ENCODE measurements around the gene PPP2R2C.

DNA sequence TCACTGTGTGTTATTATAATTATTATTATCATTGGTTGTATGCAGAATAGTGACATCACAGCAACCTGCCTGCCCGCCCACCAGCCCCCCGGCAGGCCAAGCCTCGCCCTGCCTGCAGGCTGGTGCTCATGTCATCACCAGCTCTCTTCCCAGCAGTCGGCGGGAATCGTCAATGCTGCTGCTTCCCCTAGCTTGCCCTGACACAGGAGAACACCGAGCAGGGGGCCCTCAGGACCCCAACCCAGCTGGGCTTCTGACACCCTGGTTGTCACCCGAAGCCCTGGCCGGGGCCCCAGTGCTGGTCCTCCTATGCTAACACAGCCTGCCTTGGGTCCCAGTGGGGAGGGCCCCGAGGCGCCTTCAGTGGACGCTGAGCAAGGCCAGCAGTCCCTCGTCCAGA, 100.6 kb downstream of the PPP2R2C start:
- no peak for TF ChIP-seq EZH2 (IDR thresholded peaks at IDR 0.05; ENCODE audit: low read length, missing control alignments)
- TF ChIP-seq, protein P1, sequence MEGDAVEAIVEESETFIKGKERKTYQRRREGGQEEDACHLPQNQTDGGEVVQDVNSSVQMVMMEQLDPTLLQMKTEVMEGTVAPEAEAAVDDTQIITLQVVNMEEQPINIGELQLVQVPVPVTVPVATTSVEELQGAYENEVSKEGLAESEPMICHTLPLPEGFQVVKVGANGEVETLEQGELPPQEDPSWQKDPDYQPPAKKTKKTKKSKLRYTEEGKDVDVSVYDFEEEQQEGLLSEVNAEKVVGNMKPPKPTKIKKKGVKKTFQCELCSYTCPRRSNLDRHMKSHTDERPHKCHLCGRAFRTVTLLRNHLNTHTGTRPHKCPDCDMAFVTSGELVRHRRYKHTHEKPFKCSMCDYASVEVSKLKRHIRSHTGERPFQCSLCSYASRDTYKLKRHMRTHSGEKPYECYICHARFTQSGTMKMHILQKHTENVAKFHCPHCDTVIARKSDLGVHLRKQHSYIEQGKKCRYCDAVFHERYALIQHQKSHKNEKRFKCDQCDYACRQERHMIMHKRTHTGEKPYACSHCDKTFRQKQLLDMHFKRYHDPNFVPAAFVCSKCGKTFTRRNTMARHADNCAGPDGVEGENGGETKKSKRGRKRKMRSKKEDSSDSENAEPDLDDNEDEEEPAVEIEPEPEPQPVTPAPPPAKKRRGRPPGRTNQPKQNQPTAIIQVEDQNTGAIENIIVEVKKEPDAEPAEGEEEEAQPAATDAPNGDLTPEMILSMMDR (conservative IDR thresholded peaks at IDR 0.05 in 1 of 2, IDR thresholded peaks at IDR 0.05 in 1 of 2; ENCODE audit: low read depth in 1 of 2, low read length in 2 of 2): no peak
